K562 (cell line): ENCODE measurements around the gene SYNPR. TPM values are rescaled to one million over a fixed set of nuclear protein-coding genes. Genes with fewer than 3 reads are reported as not detected.

Experiments
- ATAC-seq: fragments of 200-7000 bp; cut with Tn5 transposase; 3 replicates; pipeline ENCODE4 v1.9.1; 2020; ENCODE audit warnings: moderate library complexity
- BruUV-seq: library from RNA; stranded (reverse); fragments of 400-500 nt; replicated peaks from 2 replicates; lab custom pipeline; 2021; lab: Mats Ljungman, UMichigan
- CTCF ChIA-PET: fragments of 300-600 bp; formaldehyde crosslinking; extraction: SDS; loops from one replicate; lab custom pipeline; 2021; ENCODE audit warnings: low intra/inter-chr PET ratio; lab: Yijun Ruan, JAX
- POLR2A ChIA-PET: fragments of 300-600, 350-650 bp; sonication (Branson Sonifier 250); formaldehyde crosslinking; extraction: SDS; loops from one replicate; lab custom pipeline; 2021; ENCODE audit warnings: antibody characterized with exemption, inconsistent platforms; lab: Yijun Ruan, JAX
- DNase-seq, 4 experiments: peaks; one replicate each; pipeline versions ENCODE4 v3.0.0 to v3.0.0-alpha.2; 2011 to 2018; ENCODE audit warnings: low spot score in 3 of 4, mixed read lengths in 3 of 4; ENCODE audit errors: extremely low read depth in 1 of 4
- FAIRE-seq: peaks from 2 replicates; lab custom pipeline; 2011; peaks lifted over from hg19 to GRCh38; lab: Jason Lieb, UNC
- H2AFZ ChIP-seq: 2 replicates; pipeline ENCODE4 v1.6.0; 2011; ENCODE audit warnings: low read depth, low read length, control low read depth, inconsistent platforms
- H3K27ac ChIP-seq: fragments of 200-600 bp; 3 replicates; pipeline ENCODE4 v1.8.0; 2011; ENCODE audit warnings: low read depth, mild to moderate bottlenecking, control low read depth, inconsistent platforms, low read length, moderate library complexity, mixed read lengths; ENCODE audit errors: extremely low read depth
- H3K27me3 ChIP-seq, 2 experiments: fragments of 300-600 bp in 1 of 2; 2 replicates in 1 of 2; 3 replicates in 1 of 2; pipeline versions ENCODE4 v1.6.0 to v1.8.0; 2011; ENCODE audit warnings: inconsistent platforms in 2 of 2, low read length in 2 of 2, mild to moderate bottlenecking in 1 of 2, mixed read lengths in 1 of 2, moderate library complexity in 1 of 2; ENCODE audit not compliant: control insufficient read depth in 2 of 2, insufficient read depth in 2 of 2
- H3K36me3 ChIP-seq: fragments of 300-600 bp; 3 replicates; pipeline ENCODE4 v1.8.0; 2011; ENCODE audit warnings: mild to moderate bottlenecking, low read length, inconsistent platforms; ENCODE audit not compliant: control insufficient read depth, insufficient read depth
- H3K4me1 ChIP-seq, 2 experiments: fragments of 200-600 bp in 1 of 2; replicated peaks in 1 of 2; 2 replicates in 1 of 2; 3 replicates in 1 of 2; pipeline versions ENCODE4 v1.5.1 to v1.8.0; 2011; ENCODE audit warnings: inconsistent platforms in 2 of 2, low read length in 2 of 2, mild to moderate bottlenecking in 1 of 2, mixed read lengths in 1 of 2, moderate library complexity in 1 of 2; ENCODE audit not compliant: control insufficient read depth in 2 of 2, insufficient read depth in 2 of 2
- H3K4me2 ChIP-seq: 2 replicates; pipeline ENCODE4 v1.6.1; 2011; ENCODE audit warnings: low read length, control low read depth, inconsistent platforms, mixed read lengths; ENCODE audit not compliant: insufficient read depth
- H3K4me3 ChIP-seq: fragments of 200-600 bp; sonication (generic), shearing (Covaris generic); 2 replicates; pipeline ENCODE4 v1.5.1; 2016; ENCODE audit warnings: control low read depth, inconsistent platforms
- H3K79me2 ChIP-seq: fragments of 200-600 bp; 3 replicates; pipeline ENCODE4 v1.8.0; 2011; ENCODE audit warnings: low read length, inconsistent platforms; ENCODE audit not compliant: control insufficient read depth, insufficient read depth
- H3K9ac ChIP-seq, 2 experiments: 2 replicates each; pipeline versions ENCODE4 v1.6.0 to v1.6.1; 2011; ENCODE audit warnings: low read depth in 2 of 2, low read length in 2 of 2, control low read depth in 1 of 2, inconsistent platforms in 1 of 2, mild to moderate bottlenecking in 1 of 2, mixed read lengths in 1 of 2; ENCODE audit not compliant: insufficient read depth in 1 of 2
- H3K9me1 ChIP-seq: one replicate; pipeline ENCODE4 v1.6.0; 2011; ENCODE audit warnings: inconsistent platforms, mild to moderate bottlenecking, low read length, moderate library complexity; ENCODE audit not compliant: control insufficient read depth, insufficient read depth
- H3K9me3 ChIP-seq: replicated peaks from 2 replicates; pipeline ENCODE4 v1.5.1; 2011; ENCODE audit warnings: low read depth, low read length, inconsistent platforms; ENCODE audit not compliant: control insufficient read depth, insufficient read depth
- H4K20me1 ChIP-seq: replicated peaks from 2 replicates; pipeline ENCODE4 v1.6.1; 2011; ENCODE audit warnings: low read length, inconsistent platforms, mixed read lengths; ENCODE audit not compliant: control insufficient read depth, insufficient read depth
- ASH1L ChIP-seq: fragments of 450-650 bp; IDR thresholded peaks from 2 replicates; pipeline ENCODE4 v1.6.1; 2018; ENCODE audit warnings: borderline replicate concordance, mild to moderate bottlenecking, low read depth; ENCODE audit not compliant: partially characterized antibody
- ZBTB11 ChIP-seq, 3 experiments: fragments of 200-800 bp in 1 of 3; fragments of 250-450 bp in 1 of 3; fragments of 450-650 bp in 1 of 3; sonication (Bioruptor Pico) in 1 of 3; sonication (Bioruptor generic) in 1 of 3; formaldehyde crosslinking in 1 of 3; IDR thresholded peaks; 2 replicates each; pipeline versions ENCODE4 v1.6.1 to v1.8.0; 2016 to 2022; ENCODE audit warnings: mild to moderate bottlenecking in 2 of 3, missing genetic modification characterization in 2 of 3, missing compliant biosample characterization in 1 of 3, moderate library complexity in 1 of 3
- WGBS: fragments of 100-300 bp; shearing (Covaris generic); methylation state at CpG from one replicate; pipeline ENCODE4 v1.1.6; 2016; ENCODE audit warnings: low coverage, mixed read lengths; ENCODE audit not compliant: insufficient coverage; ENCODE audit errors: missing lambda C conversion rate; 5-methylcytosine and 5-hydroxymethylcytosine counted together
- in situ Hi-C: fragments of 300-500 bp; cut with MboI; formaldehyde crosslinking; loops from 4 replicates; pipeline ENCODE4 v1.15.0; 2018; ENCODE audit warnings: inconsistent platforms, mixed read lengths
- intact Hi-C: fragments of 100-400 bp; cut with micrococcal nuclease; formaldehyde crosslinking; loops from 2 replicates; pipeline ENCODE4 v1.14.2; 2022
- polyA plus RNA-seq, 8 experiments: library from polyadenylated mRNA; depleted of rRNA in 4 of 8; stranded (reverse) in 5 of 8; unstranded in 3 of 8; fragments of >200 nt; fragmentation: Nextera tagmentation in 2 of 8; fragmentation: Illumina TruSeq in 1 of 8; extraction: Ambion mirVana in 2 of 8; extraction: Trizol in 1 of 8; gene quantifications; 2 replicates each; pipeline versions ENCODE4 v1.2.1 to v1.2.3, GENCODE V29; 2011 to 2014; ENCODE audit warnings: inconsistent platforms in 1 of 8, missing spikeins in 1 of 8
- total RNA-seq, 7 experiments: library from RNA; depleted of rRNA in 6 of 7; stranded (reverse); fragments of >200 nt in 6 of 7; fragmentation: Illumina TruSeq in 2 of 7; extraction: Trizol in 2 of 7; gene quantifications; 2 replicates each; pipeline versions ENCODE4 v1.2.1 to v1.2.3, GENCODE V29; 2011 to 2021; ENCODE audit warnings: low replicate concordance in 1 of 7

SYNPR gene
- total and polyA plus RNA-seq, 9 of the 15 experiments (the other 6 are each of a cell fraction or from before 2014, with no cell fraction given): not detected

- Histone ChIP-seq H3K4me1 (no peaks in the 10 kb centered on the region), H3K36me3 (no peaks in the 10 kb centered on the region), H4K20me1 (no peaks in the 10 kb centered on the region), H3K27me3 (no peaks in the 10 kb centered on the region), H3K27ac (no peak overlapping the region), H3K9me1 (no peaks in the 10 kb centered on the region), H3K4me3 (no peak overlapping the region), H3K79me2 (no peaks in the 10 kb centered on the region), H3K9me3 (no peaks in the 10 kb centered on the region), H3K4me2 (no peak overlapping the region), H2AFZ (no peak overlapping the region), H3K9ac (no peak overlapping the region)
- no peak for ATAC-seq
- FAIRE-seq: no peak
- in situ Hi-C loops (no loop called here), intact Hi-C loops (loop anchor here (10.0 kb wide), 1 partner anchor 307 kb away; no protein-coding TSS in a partner anchor)
- no TSS peak for BruUV-seq
- CTCF ChIA-PET: interaction anchor here (1.4 kb wide), 1 partner anchor 313 kb away, joined by 3 read pairs; no protein-coding TSS in a partner anchor
- no peak for DNase-seq
- TF ChIP-seq ASH1L (no peak), ZBTB11 (CRISPR knock-in tag; IDR thresholded peaks at IDR 0.05) (0 out of 6 replicates have a peak, but pooled peaks of 1 of the 3 experiments have one; percentile 38)
- WGBS: 0% methylated on average over 4 of the region's 4 CpGs
- POLR2A ChIA-PET: no interaction called here
Observed at GRCh38 chr3:63662011-63662410, 383.9 kb downstream of the SYNPR start.
